Measurements from ENCODE around the gene SLC6A2.

The SLC6A2 gene

GRCh38 chr16:55640701-55641327 lies 15.0 kb upstream of the SLC6A2 start:
- H3K9me3 Mint-ChIP-seq = no peaks in the 10 kb centered on the region
- H3K4me3 Mint-ChIP-seq = no peak overlapping the region
- H3K27ac Mint-ChIP-seq = no peak overlapping the region
- no peaks in the 10 kb centered on the region for H3K4me1 Mint-ChIP-seq
- ATAC-seq (no peak), DNase-seq (no peak)
- H3K27me3 Mint-ChIP-seq = peaks cover 18% of the 10 kb centered on the region

- Mint-ChIP-seq H3K27ac (no peak overlapping the region), H3K4me3 (no peak overlapping the region), H3K4me1 (no peaks in the 10 kb centered on the region), H3K27me3 (peaks cover 18% of the 10 kb centered on the region), H3K9me3 (no peaks in the 10 kb centered on the region)
- ATAC-seq (no peak), DNase-seq (no peak)
Measured at GRCh38 chr16:55641430-55642056, 14.2 kb upstream of the SLC6A2 start.

GRCh38 chr16:55642611-55643010 lies 13.2 kb upstream of the SLC6A2 start:
- H3K9me3 Mint-ChIP-seq = no peaks in the 10 kb centered on the region
- ATAC-seq (no peak), DNase-seq (no peak)
- H3K4me3 Mint-ChIP-seq = no peak overlapping the region
- peaks cover 18% of the 10 kb centered on the region for H3K27me3 Mint-ChIP-seq
- no peaks in the 10 kb centered on the region for H3K4me1 Mint-ChIP-seq
- no peak overlapping the region for H3K27ac Mint-ChIP-seq

GRCh38 chr16:55643161-55643970 lies 12.4 kb upstream of the SLC6A2 start:
- ATAC-seq = no peak
- DNase-seq = no peak
- Mint-ChIP-seq H3K4me3 (no peak overlapping the region), H3K9me3 (no peaks in the 10 kb centered on the region), H3K27me3 (peaks cover 18% of the 10 kb centered on the region), H3K27ac (no peak overlapping the region), H3K4me1 (no peaks in the 10 kb centered on the region)

DNA sequence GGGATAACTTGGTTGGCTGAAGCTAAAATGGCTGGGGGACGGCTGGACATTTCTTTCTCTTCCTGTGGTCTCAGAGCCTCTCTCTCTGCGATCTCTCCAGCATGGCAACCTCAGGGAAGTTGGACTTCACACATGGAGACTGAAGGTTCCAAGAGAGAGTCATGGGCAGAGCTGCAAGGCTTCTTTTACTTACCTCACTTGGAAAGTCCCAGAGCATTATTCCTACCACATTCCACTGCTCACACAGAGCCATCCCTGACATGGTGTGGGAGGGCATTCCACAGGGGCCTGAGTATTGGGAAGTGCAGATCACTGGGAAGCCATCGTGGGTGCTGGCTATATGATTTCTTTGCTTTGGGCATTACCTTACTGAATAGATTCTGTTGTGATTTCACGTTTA lies 9.8 kb upstream of the SLC6A2 start:
- DNase-seq (no peak), ATAC-seq (no peak)
- no peak overlapping the region for H3K27ac Mint-ChIP-seq
- H3K4me3 Mint-ChIP-seq = no peak overlapping the region
- H3K27me3 Mint-ChIP-seq = peaks cover 28% of the 10 kb centered on the region
- H3K4me1 Mint-ChIP-seq = no peaks in the 10 kb centered on the region
- H3K9me3 Mint-ChIP-seq = no peaks in the 10 kb centered on the region

- Mint-ChIP-seq H3K4me1 (no peaks in the 10 kb centered on the region), H3K9me3 (no peaks in the 10 kb centered on the region), H3K27ac (no peak overlapping the region), H3K4me3 (no peak overlapping the region), H3K27me3 (peaks cover 28% of the 10 kb centered on the region)
- DNase-seq = no peak
- ATAC-seq = no peak
Measured at GRCh38 chr16:55647343-55647742, 8.4 kb upstream of the SLC6A2 start.

GRCh38 chr16:55647798-55648197 lies 8.0 kb upstream of the SLC6A2 start:
- Mint-ChIP-seq H3K9me3 (no peaks in the 10 kb centered on the region), H3K4me3 (no peak overlapping the region), H3K27me3 (peaks cover 28% of the 10 kb centered on the region), H3K27ac (no peak overlapping the region), H3K4me1 (no peaks in the 10 kb centered on the region)
- DNase-seq (no peak), ATAC-seq (no peak)

DNA sequence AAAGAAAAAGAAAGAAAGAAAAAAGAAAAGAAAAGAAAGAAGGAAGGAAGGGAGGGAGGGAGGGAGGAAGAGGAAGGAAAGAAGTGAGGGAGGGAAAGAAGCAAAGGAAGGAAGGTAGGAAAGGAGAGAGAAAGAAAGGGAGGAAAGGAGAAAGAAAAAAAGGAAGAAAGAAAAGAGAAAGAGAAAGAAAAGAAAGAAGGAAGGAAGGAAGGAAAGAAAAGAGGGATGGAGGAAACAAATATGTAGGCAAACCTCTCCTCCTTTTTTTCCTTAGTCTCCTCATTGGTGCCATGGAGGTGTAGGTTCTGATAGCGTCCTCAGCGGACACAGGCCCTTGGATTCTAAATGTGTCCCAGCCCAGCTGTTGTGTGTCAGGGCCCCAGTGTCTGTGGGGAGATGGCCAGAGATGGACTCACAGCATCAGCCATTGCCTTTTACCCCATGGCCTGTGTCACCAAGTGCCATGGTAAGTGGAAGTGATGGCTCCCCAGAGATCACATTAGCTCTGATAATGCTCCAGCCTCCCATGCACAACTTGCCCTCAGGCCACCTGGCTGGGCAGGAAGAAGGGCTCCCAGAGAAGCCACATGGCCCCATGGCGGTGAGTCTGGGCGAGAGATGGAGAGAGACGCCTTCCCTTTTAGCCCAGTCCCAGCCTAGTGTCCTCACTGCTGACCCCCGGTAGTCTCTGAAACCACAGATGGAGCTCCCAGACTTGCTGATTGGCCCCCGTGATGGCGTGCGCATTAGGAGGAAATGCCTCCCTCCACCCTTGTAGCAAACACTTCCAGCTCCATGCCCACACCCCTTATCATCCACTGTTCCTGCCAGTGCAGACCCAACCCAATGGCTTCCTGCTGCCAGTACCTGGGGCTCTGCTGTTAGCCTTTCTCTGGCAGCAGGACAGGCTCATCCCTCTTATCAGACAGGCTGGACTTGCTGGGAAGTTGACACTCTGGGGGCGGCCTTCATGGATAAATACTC lies 3.7 kb upstream of the SLC6A2 start:
- no peak for ATAC-seq
- no peaks in the 10 kb centered on the region for H3K4me1 Mint-ChIP-seq
- DNase-seq = no peak
- H3K4me3 Mint-ChIP-seq = no peak overlapping the region
- peaks cover 20% of the 10 kb centered on the region for H3K27me3 Mint-ChIP-seq
- no peaks in the 10 kb centered on the region for H3K9me3 Mint-ChIP-seq
- no peak overlapping the region for H3K27ac Mint-ChIP-seq

GRCh38 chr16:55653106-55653505 lies 2.7 kb upstream of the SLC6A2 start:
- H3K4me1 Mint-ChIP-seq = no peaks in the 10 kb centered on the region
- ATAC-seq (no peak), DNase-seq (no peak)
- H3K27ac Mint-ChIP-seq = no peak overlapping the region
- no peak overlapping the region for H3K4me3 Mint-ChIP-seq
- no peaks in the 10 kb centered on the region for H3K9me3 Mint-ChIP-seq
- H3K27me3 Mint-ChIP-seq = peaks cover 25% of the 10 kb centered on the region

GRCh38 chr16:55655381-55655896 lies 349 bp upstream of the SLC6A2 start:
- H3K9me3 Mint-ChIP-seq = no peaks in the 10 kb centered on the region
- no peak overlapping the region for H3K4me3 Mint-ChIP-seq
- H3K27me3 Mint-ChIP-seq = peaks cover 19% of the 10 kb centered on the region
- no peak overlapping the region for H3K27ac Mint-ChIP-seq
- ATAC-seq (no peak), DNase-seq (no peak)
- H3K4me1 Mint-ChIP-seq = no peaks in the 10 kb centered on the region

DNA sequence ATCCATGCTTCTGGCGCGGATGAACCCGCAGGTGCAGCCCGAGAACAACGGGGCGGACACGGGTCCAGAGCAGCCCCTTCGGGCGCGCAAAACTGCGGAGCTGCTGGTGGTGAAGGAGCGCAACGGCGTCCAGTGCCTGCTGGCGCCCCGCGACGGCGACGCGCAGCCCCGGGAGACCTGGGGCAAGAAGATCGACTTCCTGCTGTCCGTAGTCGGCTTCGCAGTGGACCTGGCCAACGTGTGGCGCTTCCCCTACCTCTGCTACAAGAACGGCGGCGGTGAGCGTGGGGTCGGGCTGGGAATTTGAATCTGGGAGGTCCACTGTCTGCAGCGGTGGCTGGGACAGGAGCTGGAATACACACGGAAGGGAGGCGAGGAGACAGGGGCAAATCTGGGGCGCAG lies 904 bp downstream of the SLC6A2 start:
- no peaks in the 10 kb centered on the region for H3K9me3 Mint-ChIP-seq
- DNase-seq (no peak), ATAC-seq (no peak)
- H3K27me3 Mint-ChIP-seq = peaks cover 15% of the 10 kb centered on the region
- H3K27ac Mint-ChIP-seq = no peak overlapping the region
- no peak overlapping the region for H3K4me3 Mint-ChIP-seq
- H3K4me1 Mint-ChIP-seq = no peaks in the 10 kb centered on the region

GRCh38 chr16:55657616-55658015 lies 1.8 kb downstream of the SLC6A2 start:
- no peak for ATAC-seq
- no peak for DNase-seq
- Mint-ChIP-seq H3K9me3 (no peaks in the 10 kb centered on the region), H3K27me3 (peaks cover 15% of the 10 kb centered on the region), H3K4me3 (no peak overlapping the region), H3K4me1 (no peaks in the 10 kb centered on the region), H3K27ac (no peak overlapping the region)

- Mint-ChIP-seq H3K27ac (peak overlapping the region in 1 of 2 donors; percentile 51), H3K4me3 (no peak overlapping the region), H3K27me3 (peaks cover 15% of the 10 kb centered on the region), H3K4me1 (no peaks in the 10 kb centered on the region), H3K9me3 (peaks cover 0 to 9% of the 10 kb centered on the region in 2 donors)
- DNase-seq = no peak
- no peak for ATAC-seq
Measured at GRCh38 chr16:55658898-55659420, 3.2 kb downstream of the SLC6A2 start.

GRCh38 chr16:55660026-55660425 lies 4.2 kb downstream of the SLC6A2 start:
- DNase-seq (no peak), ATAC-seq (no peak)
- Mint-ChIP-seq H3K27me3 (peaks cover 15% of the 10 kb centered on the region), H3K4me3 (no peak overlapping the region), H3K9me3 (peaks cover 0 to 9% of the 10 kb centered on the region in 2 donors), H3K4me1 (no peaks in the 10 kb centered on the region), H3K27ac (no peak overlapping the region)

- DNase-seq = no peak
- no peak for ATAC-seq
- no peak overlapping the region for H3K27ac Mint-ChIP-seq
- no peak overlapping the region for H3K4me3 Mint-ChIP-seq
- peaks cover 0 to 9% of the 10 kb centered on the region in 2 donors for H3K9me3 Mint-ChIP-seq
- H3K4me1 Mint-ChIP-seq = no peaks in the 10 kb centered on the region
- H3K27me3 Mint-ChIP-seq = peaks cover 15% of the 10 kb centered on the region
Measured at GRCh38 chr16:55660828-55661227, 5.0 kb downstream of the SLC6A2 start.

All from stimulated activated naive CD8-positive, alpha-beta T cell treated with anti-CD3 and anti-CD28 coated beads, Interleukin-15, amount 100 ng/mL, for 72 hours (primary cell).